T1000 (cell line): ENCODE measurements around the gene RPS18.
A peak's percentile ranks its signal among the peaks of the same experiment; 100 is the strongest.

Experiments
- DNase-seq: peaks from one replicate; lab custom pipeline; 2025; ENCODE audit warnings: mixed read lengths; lab: John Stamatoyannopoulos, UW

The RPS18 gene

DNA sequence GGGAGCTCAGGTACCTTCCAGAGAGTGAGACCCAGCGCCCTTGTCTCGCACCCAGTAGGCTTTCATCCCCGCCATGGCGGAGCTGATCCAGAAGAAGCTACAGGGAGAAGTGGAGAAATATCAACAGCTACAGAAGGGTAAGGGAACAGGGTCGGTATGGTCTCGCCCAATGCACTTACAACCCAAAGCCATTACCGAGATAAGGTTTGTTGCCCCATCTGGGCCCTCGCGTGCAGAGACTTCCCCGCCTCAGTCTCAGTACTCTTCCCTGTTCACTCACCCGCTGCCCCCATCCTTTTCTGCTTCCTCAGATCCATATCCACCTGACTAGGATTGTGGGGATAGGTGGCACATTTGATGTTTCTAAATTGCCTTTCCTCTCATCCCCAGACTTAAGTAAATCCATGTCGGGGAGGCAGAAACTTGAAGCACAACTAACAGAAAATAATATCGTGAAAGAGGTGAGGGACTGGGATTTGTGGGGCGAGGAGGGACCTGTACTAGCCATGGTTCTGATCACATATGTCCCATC, 18.0 kb downstream of the RPS18 start:
- no peak for DNase-seq

DNA sequence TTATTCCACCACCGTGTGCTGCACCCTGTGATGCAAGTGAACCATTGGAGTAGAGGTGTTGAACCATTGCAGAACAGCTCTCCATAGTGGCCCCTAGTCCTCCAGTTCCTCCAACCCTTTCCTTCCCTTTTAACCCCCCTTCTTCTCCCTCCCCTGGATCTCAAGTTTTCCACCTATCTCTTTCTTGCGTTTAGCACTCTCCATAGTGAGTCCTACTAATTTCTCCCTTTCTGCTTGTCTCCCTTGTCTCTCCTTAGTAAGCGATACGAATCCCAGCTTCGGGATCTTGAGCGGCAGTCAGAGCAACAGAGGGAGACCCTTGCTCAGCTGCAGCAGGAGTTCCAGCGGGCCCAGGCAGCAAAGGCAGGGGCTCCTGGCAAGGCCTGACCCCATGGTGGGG, 18.6 kb downstream of the RPS18 start:
- no peak for DNase-seq

DNA sequence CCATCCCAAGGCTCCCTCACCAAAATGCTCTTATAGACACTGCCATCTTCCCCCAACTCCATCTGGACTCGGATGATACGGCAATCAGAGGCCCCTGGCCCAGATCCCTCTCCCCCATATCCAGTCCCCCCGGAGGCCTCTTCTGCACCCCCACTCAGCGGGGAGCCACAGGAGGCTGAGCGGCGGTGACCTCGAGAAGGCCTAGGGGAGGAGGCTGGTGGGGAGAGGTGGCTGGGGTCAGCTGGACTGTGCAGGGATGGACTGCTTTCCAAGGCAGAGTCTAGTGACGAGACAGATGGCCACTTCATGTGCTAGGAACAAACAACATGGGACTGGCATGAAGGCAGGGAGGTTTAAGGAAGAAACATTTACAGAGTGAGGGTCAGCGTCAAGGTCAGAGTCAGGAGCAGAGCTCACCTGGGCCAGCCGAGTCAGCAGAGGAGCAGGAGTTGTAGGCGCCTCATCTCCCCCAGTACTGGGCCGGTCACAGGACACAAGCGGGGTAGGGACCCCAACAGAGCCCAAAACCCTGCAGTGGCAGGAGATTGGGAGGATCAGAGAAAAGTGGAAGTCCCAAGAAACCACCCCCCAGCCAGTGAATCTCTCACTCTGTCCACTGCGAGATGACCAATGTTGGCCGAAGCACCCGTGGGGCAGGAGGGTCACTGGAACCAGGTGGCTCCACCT, 21.3 kb downstream of the RPS18 start:
- DNase-seq, result no peak

DNA sequence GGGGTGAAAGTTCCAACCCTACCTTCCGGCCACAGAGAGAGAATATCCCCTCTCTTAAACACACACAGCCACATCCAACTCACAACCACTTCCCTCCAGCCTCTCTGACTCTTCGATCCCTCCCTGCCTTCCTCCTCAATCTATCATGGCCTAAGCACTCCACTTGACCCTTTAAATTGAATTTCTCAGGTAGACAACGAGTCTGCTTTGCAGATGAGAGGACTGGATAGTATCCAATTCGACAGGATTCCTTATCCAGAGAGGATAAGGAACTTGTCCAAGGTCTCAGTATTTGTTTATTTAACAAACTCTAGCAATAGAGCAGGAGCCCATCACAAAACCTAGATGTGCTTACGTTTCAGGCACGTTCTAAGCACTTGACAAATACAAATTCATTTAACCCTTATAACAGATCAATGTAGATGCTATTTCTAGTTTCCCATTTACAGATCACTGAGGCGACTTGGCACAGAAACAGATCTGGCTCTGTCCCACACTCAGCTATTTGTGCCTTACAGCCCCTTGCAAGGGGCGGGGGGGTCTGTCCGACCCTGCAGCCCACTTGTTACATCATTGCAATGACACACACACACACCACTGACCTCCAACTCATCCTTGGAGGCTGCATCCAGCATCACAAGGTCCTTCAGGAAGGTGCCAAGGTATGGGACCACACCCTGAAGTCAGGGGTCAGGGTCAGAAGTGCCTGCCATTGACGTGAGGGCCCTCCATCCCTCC, 22.4 kb downstream of the RPS18 start:
- DNase-seq, result no peak

DNA sequence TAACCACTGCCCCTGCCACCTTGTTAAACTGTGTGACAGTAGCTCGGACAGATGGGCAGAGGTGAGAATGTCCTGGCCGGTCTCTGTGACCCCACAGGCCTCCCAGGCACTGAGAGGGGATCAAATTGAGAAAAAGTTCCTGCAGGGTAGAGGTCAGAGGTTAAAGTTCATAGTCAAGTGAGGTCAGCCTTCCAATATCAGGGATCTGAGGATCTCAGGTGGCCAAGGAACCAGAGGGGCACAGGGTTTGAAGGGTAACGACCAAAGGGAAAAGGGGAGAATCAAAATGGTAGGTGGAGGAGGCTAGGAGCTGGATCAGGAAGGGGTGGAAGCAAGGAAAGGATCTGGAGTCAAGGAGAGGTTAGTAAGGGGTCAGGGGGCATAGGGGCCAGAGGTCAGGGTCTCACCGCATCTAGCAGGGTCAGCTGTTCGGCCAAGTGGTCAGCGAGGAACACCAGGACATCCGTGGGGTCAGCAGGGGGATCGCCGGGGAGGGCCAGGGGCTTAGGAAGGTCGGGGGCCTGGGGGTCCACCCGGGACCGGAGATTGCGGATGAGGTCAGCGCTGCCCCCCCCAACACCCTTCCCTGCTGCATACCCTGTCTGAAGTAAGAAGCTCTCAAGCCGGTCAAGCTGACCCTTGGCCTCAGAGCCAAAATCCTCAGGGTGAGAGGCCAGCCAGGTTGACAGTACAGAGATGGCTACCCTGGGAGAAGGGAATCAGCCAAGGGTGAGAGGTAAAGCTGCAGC, 23.9 kb downstream of the RPS18 start:
- DNase-seq, result no peak

DNA sequence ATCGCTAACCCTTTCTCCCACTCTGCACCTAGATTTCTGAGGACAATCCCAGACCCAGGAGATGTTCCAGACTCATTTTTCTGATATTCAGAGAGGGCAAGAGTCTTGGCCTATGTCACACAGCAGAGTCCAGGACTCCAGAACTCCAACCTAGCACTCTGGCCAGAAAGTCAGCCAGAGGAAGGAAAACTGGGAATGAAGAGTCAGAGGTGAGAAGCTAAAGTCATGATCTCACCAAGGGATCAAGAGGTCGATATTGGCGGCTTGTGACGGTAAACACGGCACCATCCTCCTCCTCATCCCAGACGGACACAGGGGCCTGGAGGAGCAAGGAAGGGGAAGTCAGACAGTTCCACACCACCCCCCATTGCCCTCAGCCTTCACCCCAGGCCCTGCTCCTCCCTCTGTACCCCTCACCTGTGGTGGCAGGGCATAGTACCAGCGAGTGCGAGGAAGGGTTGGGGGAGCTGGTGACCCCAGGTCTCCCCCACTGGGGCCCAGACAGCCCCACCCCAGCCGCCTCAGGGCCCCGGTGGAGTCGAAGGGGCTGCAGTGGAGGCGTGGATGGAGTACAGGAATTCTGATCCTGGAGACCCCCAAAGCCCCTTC, 25.0 kb downstream of the RPS18 start:
- DNase-seq, result no peak

DNA sequence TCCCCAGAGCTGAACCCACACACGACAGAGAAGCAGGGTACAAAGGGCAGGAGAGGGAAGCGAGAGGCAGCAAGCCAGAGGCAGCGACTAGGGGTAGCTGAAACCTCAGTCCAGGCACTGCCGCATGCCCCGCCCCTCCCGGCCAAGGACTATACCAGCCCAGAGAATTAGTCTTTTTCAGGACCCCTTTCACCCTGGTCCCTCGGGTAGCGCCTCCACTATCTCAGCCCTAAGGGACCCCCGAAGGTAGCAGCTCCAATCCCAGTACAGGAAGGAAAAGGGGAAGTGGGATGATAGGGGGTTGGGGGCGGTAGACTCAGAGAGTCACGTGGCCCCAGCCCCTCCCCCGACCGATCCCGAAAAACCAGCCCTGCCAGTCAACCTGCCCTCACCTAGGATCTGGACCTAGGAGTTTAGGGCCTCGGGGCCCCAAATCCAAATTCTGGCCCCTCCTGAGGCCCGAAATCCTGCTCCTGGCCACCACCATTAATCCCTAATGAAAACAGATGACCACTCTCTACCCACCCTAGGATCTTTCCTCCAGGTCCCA, 25.6 kb downstream of the RPS18 start:
- no peak for DNase-seq

DNA sequence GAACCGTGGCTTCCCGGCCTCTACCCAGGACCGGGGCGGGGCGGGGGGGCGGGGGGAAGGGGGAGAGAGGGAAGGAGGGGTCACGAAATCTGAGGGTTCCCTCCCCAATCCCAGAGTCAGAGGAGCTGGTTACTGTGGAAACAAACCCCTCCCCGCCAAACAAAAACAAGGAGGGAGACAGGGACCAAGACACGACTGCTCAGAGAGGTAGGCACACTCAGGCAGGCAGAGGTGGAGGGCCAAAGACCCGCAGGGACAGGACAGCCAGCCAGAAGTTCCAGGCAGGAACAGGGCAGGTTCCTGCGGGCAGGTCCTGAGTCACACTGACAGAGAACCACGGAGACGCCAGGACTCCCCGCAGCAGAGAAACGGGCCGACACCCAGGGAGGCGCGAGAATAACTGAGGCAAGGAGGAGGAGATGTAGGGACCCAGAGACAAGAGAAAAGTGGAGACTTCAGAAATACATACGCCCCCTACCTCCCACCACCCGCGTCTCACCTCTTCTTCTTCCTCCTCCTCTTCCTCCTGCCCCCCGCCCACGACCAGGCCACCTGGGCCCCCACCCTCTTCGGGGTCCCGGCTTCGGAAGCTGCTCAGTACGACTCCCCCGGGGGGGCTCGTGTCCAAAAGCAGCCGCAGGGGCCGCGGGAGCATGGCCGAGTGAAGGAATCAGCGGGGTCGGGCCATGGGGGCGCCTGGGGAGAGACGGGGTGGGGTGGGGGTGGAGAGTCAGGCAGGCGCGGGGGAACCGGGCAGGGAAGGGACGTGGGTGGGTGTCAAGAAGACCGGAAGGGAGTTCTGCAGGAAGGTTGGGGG, 26.3 kb downstream of the RPS18 start:
- DNase-seq, result peak; percentile 79

DNA sequence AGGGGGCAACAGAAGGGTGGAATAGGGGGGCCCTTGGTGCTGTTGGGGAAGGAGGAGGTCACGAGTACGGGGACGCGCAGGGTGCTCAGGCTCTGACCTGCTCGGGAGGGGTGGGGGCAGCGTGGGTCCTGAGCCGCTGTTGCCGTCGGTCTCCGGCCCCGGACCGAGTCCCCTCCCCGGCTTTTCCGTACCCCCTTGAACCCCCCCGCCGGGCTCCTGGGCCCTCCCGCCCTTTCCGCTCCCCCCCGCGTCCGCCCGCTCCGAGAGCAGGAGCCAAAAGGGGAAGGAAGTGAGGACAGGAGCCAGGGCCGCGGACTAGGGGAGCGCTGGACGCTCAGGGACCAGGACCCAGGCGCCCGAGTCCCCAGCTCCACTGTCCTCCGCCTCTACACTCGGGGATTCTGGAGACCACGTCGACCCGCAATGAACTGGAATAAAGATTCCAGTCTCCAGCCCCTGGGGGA, 26.9 kb downstream of the RPS18 start, which contains the start of gene RGL2:
Gene RGL2 (minus strand): TSS at position 170 of the 464 bp plus-strand sequence. CDS start 332 bp downstream, outside the sequence.
- DNase-seq, result no peak

DNA sequence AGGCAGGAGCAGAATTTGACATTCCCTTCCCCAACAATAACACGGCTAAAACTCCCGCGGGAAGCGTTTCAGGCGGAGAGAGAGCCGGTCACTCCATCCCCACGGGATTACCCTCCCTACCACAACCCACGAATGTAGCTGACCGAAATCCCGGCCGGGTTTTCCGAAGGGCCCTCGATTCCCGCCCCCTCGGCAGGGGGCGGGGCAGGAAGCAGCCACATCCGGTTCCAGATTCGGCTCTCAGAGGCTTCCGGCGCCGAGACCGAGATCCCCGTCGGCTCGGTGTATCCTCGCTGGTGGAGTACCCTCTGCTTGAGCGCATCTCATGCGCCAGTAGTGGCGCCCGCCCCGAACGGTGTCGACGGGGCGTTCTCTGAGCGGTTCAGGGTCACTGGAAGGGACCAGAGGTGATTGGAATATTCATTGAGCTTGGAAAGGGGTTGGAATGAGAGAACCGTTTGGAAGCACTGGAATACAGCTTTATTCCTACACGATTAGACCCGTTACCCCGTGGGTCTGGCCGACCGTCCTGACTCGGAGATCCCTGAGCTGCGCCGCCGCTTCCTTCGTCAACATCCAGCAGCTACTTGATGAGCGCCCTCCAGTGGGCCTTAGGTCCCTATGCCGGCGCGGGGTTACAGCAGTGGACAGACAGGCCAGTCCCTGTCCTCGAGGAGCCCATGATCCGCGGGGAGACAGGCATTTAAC, 27.5 kb downstream of the RPS18 start:
- peak; percentile 91 for DNase-seq

DNA sequence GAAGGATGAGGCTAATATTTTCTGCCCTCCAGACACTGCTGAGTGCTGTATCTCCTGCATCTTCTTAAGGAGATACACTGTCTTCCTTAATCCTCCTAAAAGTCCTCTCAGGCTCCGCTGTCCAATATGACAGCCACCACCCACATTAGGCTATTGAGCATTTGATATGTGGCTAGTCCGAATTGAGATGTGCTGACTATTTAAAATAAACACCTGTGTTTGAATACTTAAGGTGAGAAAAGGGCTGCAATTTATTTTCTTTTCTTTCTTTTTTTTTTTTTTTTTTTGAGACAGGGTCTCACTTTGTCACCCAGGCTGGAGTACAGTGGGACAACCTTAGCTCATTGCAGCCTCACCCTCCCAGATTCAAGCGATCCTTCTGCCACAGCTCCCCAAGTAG, 30.0 kb downstream of the RPS18 start:
- no peak for DNase-seq

DNA sequence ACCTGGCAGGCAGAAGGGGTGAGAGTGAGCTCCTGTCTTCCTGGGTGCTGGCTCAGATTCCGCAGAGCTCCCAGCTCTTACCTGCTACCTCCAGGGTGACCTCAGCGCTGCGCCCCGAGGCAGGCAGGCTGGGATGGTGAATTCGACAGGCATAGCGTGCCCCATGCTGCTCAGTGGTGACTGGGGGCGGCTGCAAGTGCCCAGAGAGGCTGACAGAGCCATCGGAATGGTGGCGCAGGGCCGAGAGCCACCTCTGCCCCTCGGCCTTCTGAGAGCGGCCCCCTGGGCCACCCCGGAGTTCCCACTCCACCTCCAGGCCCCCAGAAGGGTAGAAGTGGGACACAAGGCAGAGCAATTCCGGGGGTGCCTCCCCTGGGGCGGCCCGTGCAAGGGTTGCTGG, 32.3 kb downstream of the RPS18 start:
- DNase-seq, result no peak

DNA sequence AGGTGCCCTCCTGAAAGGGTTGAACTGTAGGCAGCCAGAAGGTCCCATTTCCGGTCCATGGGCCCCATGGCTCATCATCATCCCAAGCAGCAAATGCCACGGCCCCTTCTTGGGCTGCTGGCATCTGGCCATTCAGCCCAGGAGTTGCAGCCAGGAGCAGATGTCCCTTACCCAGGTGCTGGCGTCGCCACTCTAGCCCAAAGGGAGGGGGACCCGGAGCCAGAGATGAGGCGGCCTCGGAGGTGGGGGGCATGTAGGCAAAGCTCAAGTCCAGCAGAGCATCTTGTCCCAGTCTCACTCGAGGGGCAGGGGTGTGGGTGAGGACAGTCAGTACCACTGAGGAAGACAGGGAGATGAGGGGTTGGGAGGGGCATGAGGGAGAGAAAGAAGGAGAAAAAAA, 33.2 kb downstream of the RPS18 start:
- no peak for DNase-seq

DNA sequence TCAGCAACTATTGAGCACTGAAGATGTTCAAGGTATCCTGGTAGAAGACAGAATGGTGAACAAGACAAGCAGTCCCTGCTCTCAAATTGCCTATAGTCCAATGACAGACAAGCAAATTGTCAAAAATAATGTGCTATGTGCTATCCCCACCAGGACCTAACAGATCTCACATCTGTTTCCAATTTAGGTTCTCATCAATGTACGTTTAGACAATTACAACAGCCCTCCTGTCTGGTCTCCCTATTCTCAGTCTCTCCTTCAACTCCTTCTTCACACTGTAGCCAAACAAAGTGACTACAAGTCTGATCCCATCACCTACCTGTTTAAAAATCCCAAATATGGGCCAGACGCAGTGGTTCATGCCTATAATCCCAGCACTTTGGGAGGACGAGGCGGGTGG, 34.5 kb downstream of the RPS18 start:
- no peak for DNase-seq

DNA sequence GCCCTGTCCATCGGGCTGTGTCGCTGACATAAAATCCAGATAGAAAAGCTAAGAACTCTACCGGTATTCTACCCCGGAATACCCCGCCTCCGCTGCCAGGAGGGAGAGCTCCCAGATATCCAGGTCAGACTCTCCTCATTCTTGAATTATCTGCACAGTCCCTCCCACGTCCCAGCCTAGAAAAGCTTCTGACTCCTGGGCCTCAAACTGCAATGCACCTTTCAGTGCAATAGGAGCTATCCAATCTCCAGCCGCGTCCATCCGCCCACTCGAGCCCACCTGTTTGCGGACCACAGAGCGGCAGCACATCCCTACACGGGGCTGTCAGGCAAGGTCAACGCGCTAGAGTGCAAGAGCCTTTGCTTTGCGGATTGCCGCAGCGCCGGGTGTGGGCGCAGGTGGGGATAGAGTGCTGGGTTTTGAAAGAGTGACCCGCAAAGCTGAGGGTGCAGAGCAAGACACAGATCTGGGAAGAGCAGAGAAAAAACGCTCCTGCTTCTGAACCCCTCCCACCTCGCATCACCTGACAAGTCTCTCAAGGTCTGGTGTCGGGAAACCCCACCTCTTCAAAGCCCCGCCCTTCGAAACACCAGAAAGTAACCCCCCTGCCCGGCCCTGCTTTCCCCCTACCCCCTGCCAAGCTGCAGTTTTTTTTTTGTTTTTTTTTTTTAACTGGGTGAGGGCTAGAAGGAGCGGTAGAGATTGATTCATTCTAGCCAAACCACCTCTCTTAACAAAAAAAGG, 40.7 kb downstream of the RPS18 start:
- DNase-seq, result no peak

DNA sequence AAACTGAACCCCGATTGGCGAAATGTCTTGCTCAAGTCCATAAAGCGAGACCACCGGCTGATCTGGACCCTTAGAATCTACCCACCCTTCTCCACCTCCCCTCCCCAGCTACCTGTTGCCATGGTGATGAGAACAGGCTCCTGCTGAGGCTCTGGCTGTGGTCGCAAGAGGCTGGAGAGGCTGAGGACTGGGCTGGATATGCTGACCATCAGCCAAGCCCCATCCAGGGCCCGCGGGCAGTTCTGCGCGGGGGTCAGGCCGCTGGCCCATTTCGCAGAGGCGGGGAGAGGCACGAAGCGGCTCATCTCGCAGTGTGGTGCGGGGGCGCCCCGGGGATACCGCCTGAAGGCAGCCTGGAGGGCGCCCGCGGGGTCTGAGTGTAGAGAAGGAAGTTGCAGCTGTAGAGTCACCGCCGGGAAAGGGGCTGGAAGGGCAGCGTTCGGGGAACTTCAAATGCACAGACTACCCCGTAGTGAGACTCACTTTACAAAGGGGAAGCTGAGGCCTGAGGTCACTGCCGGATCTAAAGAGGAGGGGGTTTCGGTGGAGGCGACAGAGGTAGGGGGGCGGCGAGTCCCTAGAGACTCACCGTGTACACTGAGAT, 41.3 kb downstream of the RPS18 start:
- no peak for DNase-seq

DNA sequence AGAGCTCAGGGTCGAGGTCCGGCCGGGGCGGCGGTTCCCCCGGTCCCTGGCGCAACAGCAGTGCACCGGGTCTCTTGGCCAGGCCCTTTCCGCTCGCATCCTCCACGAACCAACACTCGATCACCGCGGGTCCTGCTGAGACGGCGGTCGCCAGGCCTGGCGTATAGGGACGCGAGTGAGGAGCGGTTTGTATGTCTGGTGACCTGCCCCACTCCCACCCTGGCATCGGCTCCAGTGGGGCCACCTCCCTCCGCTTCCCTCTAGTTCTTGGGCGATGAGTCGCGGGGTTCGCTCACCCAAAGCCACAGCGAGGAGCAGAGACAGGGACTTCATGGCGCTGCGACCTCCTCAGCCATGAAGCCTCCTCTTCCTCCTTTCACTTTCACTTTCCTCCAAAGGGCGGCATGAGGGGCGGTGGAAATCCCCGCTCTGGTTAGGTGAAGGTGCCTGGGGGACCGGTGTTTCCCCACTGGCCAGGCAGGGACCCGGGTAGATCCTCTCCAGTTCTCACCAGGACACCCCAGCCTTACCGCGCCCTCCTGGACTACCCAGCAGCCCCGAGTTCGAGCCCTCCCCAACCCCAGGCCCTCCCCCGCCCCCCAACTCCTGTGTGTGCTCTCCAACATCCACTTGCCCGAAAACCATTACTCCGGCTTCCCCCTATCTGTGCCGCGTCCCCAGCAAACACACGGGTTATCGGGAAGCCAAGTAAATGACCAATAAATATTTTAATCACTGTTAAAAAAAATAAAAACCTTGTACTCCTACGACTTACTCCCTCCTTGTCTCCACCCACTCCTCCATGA, 42.0 kb downstream of the RPS18 start, which contains the start of gene TAPBP:
Gene TAPBP (minus strand): TSS at position 370 of the 806 bp plus-strand sequence. CDS start 37 bp downstream, at position 333.
- peak; percentile 31 for DNase-seq

DNA sequence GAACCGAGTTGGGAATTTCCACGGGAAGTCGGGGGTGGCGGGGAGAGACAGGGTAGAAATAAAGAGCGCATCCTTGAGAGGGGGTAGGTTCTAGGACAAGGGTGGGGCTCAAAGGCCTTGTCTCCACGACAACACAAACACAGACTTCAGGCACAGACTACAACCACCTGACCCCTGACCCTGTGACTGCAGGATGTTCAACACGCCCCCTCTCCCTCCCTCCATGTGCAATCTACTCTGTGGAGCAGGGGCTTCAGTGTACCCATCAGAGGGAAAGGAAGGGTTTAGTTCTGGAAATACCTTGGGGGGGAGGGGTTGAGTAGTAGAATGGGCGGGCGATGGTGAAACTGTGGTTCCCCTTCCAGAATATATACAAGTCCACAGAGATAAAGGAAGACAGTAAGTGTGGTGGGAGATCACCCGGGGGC, 42.7 kb downstream of the RPS18 start:
- DNase-seq, result no peak
